WTC11 (cell line): ENCODE measurements around the gene TSHZ3. TPM values are rescaled to one million over a fixed set of nuclear protein-coding genes. Genes with fewer than 3 reads are reported as not detected.
A peak's percentile ranks its signal among the peaks of the same experiment; 100 is the strongest.

Experiments used
- ATAC-seq: fragments of 200-7000 bp; cut with Tn5 transposase; 2 replicates; pipeline ENCODE4 v1.10.0; 2021; ENCODE audit warnings: mild to moderate bottlenecking, moderate library complexity
- CTCF ChIA-PET: fragments of 300-600 bp; sonication (Branson Sonifier 250); formaldehyde crosslinking; loops from one replicate; lab custom pipeline; 2021; ENCODE audit warnings: antibody characterized with exemption; lab: Charles Lee
- POLR2A ChIA-PET: fragments of 350-600 bp; sonication (Branson Sonifier 250); formaldehyde crosslinking; loops from one replicate; lab custom pipeline; 2021; ENCODE audit warnings: antibody characterized with exemption; lab: Charles Lee
- DNase-seq: peaks from one replicate; pipeline ENCODE4 v3.0.0; 2021; ENCODE audit warnings: low spot score
- H3K27ac Mint-ChIP-seq: 2 replicates; pipeline ENCODE4 v1.8.0; 2021; ENCODE audit warnings: mixed read lengths
- H3K27me3 Mint-ChIP-seq: 2 replicates; pipeline ENCODE4 v1.8.0; 2021; ENCODE audit warnings: low read depth, mild to moderate bottlenecking, moderate library complexity, mixed read lengths
- H3K36me3 Mint-ChIP-seq: 2 replicates; pipeline ENCODE4 v1.8.0; 2021; ENCODE audit warnings: mixed read lengths
- H3K4me1 Mint-ChIP-seq: 2 replicates; pipeline ENCODE4 v1.8.0; 2022; ENCODE audit warnings: mixed read lengths
- H3K4me3 Mint-ChIP-seq: 2 replicates; pipeline ENCODE4 v1.8.0; 2021; ENCODE audit warnings: mild to moderate bottlenecking, moderate library complexity, mixed read lengths
- H3K9me3 Mint-ChIP-seq: 2 replicates; pipeline ENCODE4 v1.8.0; 2021; ENCODE audit warnings: mixed read lengths
- FOXJ3 ChIP-seq: sonication (generic); formaldehyde crosslinking; IDR thresholded peaks from 2 replicates; pipeline ENCODE4 v1.9.0; 2021; ENCODE audit warnings: missing genetic modification reagents, mild to moderate bottlenecking, borderline replicate concordance
- KAT7 ChIP-seq: sonication (generic); formaldehyde crosslinking; IDR thresholded peaks from 2 replicates; pipeline ENCODE4 v1.8.1; 2023; ENCODE audit warnings: missing genetic modification reagents, mild to moderate bottlenecking, borderline replicate concordance
- NFYB ChIP-seq: sonication (generic); formaldehyde crosslinking; conservative IDR thresholded peaks from 2 replicates; pipeline ENCODE4 v1.8.0; 2022; ENCODE audit warnings: low read depth, missing genetic modification reagents
- RELA ChIP-seq: sonication (generic); formaldehyde crosslinking; IDR thresholded peaks from 2 replicates; pipeline ENCODE4 v1.8.1; 2022; ENCODE audit warnings: missing genetic modification reagents, mild to moderate bottlenecking, borderline replicate concordance
- RORB ChIP-seq: fragments of 250-450 bp; sonication (Bioruptor Pico); IDR thresholded peaks from 2 replicates; pipeline ENCODE4 v1.9.0; 2021; ENCODE audit warnings: mild to moderate bottlenecking
- SMAD4 ChIP-seq: sonication (generic); formaldehyde crosslinking; IDR thresholded peaks from 2 replicates; pipeline ENCODE4 v1.8.0; 2022; ENCODE audit warnings: mild to moderate bottlenecking, missing genetic modification reagents
- TCF7 ChIP-seq: sonication (generic); formaldehyde crosslinking; IDR thresholded peaks from 2 replicates; pipeline ENCODE4 v1.8.0; 2022; ENCODE audit warnings: mild to moderate bottlenecking, low read depth, missing genetic modification reagents, moderate library complexity
- ZBTB21 ChIP-seq: sonication (generic); formaldehyde crosslinking; IDR thresholded peaks from 2 replicates; pipeline ENCODE4 v1.8.1; 2023; ENCODE audit warnings: mild to moderate bottlenecking, missing genetic modification reagents, borderline replicate concordance
- ZNF219 ChIP-seq: sonication (generic); formaldehyde crosslinking; IDR thresholded peaks from 2 replicates; pipeline ENCODE4 v1.8.0; 2023; ENCODE audit warnings: missing genetic modification reagents, mild to moderate bottlenecking, borderline replicate concordance
- ZNF232 ChIP-seq: sonication (generic); formaldehyde crosslinking; IDR thresholded peaks from 2 replicates; pipeline ENCODE4 v1.8.0; 2022; ENCODE audit warnings: mild to moderate bottlenecking, missing genetic modification reagents
- ZNF396 ChIP-seq: fragments of 250-450 bp; sonication (Bioruptor Pico); IDR thresholded peaks from 2 replicates; pipeline ENCODE4 v1.8.0; 2021; ENCODE audit warnings: mild to moderate bottlenecking, moderate library complexity, borderline replicate concordance
- ZNF416 ChIP-seq: fragments of 250-450 bp; sonication (Bioruptor Pico); IDR thresholded peaks from 2 replicates; pipeline ENCODE4 v1.9.0; 2021; ENCODE audit warnings: mild to moderate bottlenecking, inconsistent platforms
- ZNF423 ChIP-seq: fragments of 250-450 bp; sonication (Bioruptor Pico); IDR thresholded peaks from 2 replicates; pipeline ENCODE4 v2.1.2; 2022; ENCODE audit warnings: mild to moderate bottlenecking, moderate library complexity
- ZNF671 ChIP-seq: fragments of 250-450 bp; sonication (Bioruptor Pico); IDR thresholded peaks from 2 replicates; pipeline ENCODE4 v1.8.0; 2021; ENCODE audit warnings: mild to moderate bottlenecking
- total RNA-seq: library from RNA; stranded (reverse); gene quantifications from 3 replicates; pipeline ENCODE4 v1.2.3, GENCODE V29; 2021
- TF ChIP-seq, protein P1 (sequence below): fragments of 250-450 bp; sonication (Bioruptor Pico); IDR thresholded peaks from 2 replicates; pipeline ENCODE4 v1.9.0; 2021; ENCODE audit warnings: mild to moderate bottlenecking, borderline replicate concordance
- TF ChIP-seq, protein P2 (sequence below): sonication (generic); formaldehyde crosslinking; IDR thresholded peaks from 2 replicates; pipeline ENCODE4 v1.8.1; 2023; ENCODE audit warnings: mild to moderate bottlenecking, moderate library complexity, missing genetic modification reagents
- TF ChIP-seq, protein P3 (sequence below): sonication (generic); formaldehyde crosslinking; IDR thresholded peaks from 2 replicates; pipeline ENCODE4 v1.8.1; 2022; ENCODE audit warnings: missing genetic modification reagents, borderline replicate concordance
- TF ChIP-seq, protein P4 (sequence below): fragments of 250-450 bp; sonication (Bioruptor Pico); conservative IDR thresholded peaks from 2 replicates; pipeline ENCODE4 v1.9.0; 2021; ENCODE audit warnings: mild to moderate bottlenecking
- TF ChIP-seq, protein P5 (sequence below): sonication (generic); formaldehyde crosslinking; IDR thresholded peaks from 2 replicates; pipeline ENCODE4 v1.8.1; 2023; ENCODE audit warnings: mild to moderate bottlenecking, missing genetic modification reagents, borderline replicate concordance

TSHZ3 gene
- total RNA-seq, 1 experiment from 2014 or later: 21.4 TPM

DNA sequence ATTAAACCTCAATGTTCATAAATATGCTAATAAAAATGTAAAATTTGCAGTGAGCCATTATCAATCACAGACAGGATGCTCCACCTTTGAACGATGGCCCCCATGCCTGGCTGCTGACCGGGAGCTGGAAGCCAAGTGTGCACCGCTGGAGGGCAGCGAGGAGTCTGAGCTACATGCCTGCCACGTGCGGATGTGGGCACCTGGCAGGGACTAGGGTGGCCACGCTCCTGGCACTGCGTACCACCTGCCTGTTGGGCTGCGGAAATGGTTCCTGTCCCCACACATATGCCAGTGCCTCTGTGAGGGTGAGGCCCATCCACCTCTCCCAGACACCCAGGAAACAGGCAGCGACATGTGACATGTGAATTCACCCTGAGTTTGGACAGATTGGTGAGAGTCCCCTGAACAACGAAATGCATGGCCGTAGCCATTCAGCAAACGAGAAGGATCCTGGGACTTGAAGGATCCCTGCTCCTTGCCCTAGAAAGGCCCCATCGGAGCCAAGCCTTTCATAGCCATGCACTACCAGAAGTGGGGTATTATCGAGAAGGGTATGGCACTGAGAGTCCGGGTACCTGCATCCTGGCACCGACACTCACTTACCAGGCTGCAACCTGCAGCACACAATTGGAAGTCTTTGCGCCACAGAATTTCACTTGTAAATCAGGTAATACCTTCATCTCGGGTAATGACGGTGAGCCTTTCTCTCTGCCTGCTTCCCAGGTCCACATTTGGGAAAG is 35.8 kb downstream of the TSHZ3 start:
- TF ChIP-seq ZNF416 (CRISPR knock-in tag) (no peak), ZNF671 (CRISPR knock-in tag) (no peak), FOXJ3 (CRISPR knock-in tag) (no peak), KAT7 (CRISPR knock-in tag) (no peak), ZNF219 (CRISPR knock-in tag) (no peak), ZNF396 (CRISPR knock-in tag) (no peak), SMAD4 (CRISPR knock-in tag) (no peak), ZNF232 (no peak), ZBTB21 (CRISPR knock-in tag) (no peak), ZNF423 (CRISPR knock-in tag) (no peak), RORB (CRISPR knock-in tag) (no peak), TCF7 (CRISPR knock-in tag) (no peak), RELA (CRISPR knock-in tag) (no peak), NFYB (CRISPR knock-in tag) (no peak)
- TF ChIP-seq, protein P1, sequence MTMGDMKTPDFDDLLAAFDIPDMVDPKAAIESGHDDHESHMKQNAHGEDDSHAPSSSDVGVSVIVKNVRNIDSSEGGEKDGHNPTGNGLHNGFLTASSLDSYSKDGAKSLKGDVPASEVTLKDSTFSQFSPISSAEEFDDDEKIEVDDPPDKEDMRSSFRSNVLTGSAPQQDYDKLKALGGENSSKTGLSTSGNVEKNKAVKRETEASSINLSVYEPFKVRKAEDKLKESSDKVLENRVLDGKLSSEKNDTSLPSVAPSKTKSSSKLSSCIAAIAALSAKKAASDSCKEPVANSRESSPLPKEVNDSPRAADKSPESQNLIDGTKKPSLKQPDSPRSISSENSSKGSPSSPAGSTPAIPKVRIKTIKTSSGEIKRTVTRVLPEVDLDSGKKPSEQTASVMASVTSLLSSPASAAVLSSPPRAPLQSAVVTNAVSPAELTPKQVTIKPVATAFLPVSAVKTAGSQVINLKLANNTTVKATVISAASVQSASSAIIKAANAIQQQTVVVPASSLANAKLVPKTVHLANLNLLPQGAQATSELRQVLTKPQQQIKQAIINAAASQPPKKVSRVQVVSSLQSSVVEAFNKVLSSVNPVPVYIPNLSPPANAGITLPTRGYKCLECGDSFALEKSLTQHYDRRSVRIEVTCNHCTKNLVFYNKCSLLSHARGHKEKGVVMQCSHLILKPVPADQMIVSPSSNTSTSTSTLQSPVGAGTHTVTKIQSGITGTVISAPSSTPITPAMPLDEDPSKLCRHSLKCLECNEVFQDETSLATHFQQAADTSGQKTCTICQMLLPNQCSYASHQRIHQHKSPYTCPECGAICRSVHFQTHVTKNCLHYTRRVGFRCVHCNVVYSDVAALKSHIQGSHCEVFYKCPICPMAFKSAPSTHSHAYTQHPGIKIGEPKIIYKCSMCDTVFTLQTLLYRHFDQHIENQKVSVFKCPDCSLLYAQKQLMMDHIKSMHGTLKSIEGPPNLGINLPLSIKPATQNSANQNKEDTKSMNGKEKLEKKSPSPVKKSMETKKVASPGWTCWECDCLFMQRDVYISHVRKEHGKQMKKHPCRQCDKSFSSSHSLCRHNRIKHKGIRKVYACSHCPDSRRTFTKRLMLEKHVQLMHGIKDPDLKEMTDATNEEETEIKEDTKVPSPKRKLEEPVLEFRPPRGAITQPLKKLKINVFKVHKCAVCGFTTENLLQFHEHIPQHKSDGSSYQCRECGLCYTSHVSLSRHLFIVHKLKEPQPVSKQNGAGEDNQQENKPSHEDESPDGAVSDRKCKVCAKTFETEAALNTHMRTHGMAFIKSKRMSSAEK: no peak
- TF ChIP-seq, protein P2, sequence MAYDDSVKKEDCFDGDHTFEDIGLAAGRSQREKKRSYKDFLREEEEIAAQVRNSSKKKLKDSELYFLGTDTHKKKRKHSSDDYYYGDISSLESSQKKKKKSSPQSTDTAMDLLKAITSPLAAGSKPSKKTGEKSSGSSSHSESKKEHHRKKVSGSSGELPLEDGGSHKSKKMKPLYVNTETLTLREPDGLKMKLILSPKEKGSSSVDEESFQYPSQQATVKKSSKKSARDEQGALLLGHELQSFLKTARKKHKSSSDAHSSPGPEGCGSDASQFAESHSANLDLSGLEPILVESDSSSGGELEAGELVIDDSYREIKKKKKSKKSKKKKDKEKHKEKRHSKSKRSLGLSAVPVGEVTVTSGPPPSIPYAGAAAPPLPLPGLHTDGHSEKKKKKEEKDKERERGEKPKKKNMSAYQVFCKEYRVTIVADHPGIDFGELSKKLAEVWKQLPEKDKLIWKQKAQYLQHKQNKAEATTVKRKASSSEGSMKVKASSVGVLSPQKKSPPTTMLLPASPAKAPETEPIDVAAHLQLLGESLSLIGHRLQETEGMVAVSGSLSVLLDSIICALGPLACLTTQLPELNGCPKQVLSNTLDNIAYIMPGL (CRISPR knock-in tag): no peak
- TF ChIP-seq, protein P3, sequence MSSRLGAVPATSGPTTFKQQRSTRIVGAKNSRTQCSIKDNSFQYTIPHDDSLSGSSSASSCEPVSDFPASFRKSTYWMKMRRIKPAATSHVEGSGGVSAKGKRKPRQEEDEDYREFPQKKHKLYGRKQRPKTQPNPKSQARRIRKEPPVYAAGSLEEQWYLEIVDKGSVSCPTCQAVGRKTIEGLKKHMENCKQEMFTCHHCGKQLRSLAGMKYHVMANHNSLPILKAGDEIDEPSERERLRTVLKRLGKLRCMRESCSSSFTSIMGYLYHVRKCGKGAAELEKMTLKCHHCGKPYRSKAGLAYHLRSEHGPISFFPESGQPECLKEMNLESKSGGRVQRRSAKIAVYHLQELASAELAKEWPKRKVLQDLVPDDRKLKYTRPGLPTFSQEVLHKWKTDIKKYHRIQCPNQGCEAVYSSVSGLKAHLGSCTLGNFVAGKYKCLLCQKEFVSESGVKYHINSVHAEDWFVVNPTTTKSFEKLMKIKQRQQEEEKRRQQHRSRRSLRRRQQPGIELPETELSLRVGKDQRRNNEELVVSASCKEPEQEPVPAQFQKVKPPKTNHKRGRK (CRISPR knock-in tag): no peak
- TF ChIP-seq, protein P4, sequence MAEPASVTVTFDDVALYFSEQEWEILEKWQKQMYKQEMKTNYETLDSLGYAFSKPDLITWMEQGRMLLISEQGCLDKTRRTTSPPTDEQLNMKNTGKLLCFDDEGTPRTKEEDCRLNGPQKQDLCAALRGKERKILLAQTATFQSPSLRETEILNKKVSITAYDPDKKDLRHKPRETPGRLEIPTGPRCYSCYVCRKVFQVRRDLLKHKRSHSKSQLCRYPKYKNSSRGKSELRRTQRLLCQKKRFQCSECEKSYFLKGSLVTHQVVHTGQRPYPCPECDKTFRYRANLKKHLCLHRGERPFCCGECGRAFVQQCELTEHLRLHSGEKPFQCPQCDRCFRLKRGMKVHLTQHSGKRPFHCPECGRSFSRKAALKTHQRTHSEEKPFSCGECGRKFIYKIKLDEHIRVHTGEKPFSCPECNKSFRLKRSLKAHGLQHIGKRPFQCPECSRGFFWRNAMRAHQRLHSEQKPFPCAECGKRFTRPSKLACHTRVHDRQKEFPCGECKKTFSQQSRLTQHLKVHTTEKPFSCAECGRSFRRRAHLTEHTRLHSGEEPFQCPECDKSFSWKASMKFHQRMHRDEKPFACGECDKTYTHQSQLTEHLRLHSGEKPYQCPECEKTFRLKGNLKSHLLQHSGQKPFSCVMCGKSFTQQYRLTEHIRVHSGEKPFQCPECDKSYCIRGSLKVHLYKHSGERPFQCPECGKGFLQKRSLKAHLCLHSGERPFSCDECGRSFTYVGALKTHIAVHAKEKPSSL (CRISPR knock-in tag): no peak
- TF ChIP-seq, protein P5, sequence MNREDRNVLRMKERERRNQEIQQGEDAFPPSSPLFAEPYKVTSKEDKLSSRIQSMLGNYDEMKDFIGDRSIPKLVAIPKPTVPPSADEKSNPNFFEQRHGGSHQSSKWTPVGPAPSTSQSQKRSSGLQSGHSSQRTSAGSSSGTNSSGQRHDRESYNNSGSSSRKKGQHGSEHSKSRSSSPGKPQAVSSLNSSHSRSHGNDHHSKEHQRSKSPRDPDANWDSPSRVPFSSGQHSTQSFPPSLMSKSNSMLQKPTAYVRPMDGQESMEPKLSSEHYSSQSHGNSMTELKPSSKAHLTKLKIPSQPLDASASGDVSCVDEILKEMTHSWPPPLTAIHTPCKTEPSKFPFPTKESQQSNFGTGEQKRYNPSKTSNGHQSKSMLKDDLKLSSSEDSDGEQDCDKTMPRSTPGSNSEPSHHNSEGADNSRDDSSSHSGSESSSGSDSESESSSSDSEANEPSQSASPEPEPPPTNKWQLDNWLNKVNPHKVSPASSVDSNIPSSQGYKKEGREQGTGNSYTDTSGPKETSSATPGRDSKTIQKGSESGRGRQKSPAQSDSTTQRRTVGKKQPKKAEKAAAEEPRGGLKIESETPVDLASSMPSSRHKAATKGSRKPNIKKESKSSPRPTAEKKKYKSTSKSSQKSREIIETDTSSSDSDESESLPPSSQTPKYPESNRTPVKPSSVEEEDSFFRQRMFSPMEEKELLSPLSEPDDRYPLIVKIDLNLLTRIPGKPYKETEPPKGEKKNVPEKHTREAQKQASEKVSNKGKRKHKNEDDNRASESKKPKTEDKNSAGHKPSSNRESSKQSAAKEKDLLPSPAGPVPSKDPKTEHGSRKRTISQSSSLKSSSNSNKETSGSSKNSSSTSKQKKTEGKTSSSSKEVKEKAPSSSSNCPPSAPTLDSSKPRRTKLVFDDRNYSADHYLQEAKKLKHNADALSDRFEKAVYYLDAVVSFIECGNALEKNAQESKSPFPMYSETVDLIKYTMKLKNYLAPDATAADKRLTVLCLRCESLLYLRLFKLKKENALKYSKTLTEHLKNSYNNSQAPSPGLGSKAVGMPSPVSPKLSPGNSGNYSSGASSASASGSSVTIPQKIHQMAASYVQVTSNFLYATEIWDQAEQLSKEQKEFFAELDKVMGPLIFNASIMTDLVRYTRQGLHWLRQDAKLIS: no peak
- TF ChIP-seq, all 79 proteins: peak for 0
- DNase-seq (no peak), ATAC-seq (no peak)
- CTCF ChIA-PET: interaction anchor here (0.6 to 1.6 kb wide), 2 partner anchors 17 to 259 kb away, joined by 3 to 5 read pairs; no protein-coding TSS in a partner anchor
- H3K9me3 Mint-ChIP-seq: no peaks in the 10 kb centered on the region
- peaks cover 23% of the 10 kb centered on the region for H3K36me3 Mint-ChIP-seq
- H3K27ac Mint-ChIP-seq: 0 out of 2 replicates have a peak overlapping the region, but pooled peaks have one; percentile 52
- H3K4me1 Mint-ChIP-seq: peaks cover 66% of the 10 kb centered on the region
- H3K27me3 Mint-ChIP-seq: no peaks in the 10 kb centered on the region
- POLR2A ChIA-PET: no interaction called here
- H3K4me3 Mint-ChIP-seq: no peak overlapping the region
